ENCODE measurements around the gene ABCD2. TPM values are rescaled to one million over a fixed set of nuclear protein-coding genes. Genes with fewer than 3 reads are reported as not detected.

ABCD2 gene
- total and polyA plus RNA-seq, 2 donors (not counting 3 experiments of a cell fraction or from before 2014, with no cell fraction given), result not detected

- Histone ChIP-seq H3K4me2 (ENCODE audit: insufficient read depth, low read length) (no peak overlapping the region), H3K9me1 (replicated peaks; ENCODE audit: control insufficient read depth, extremely low read depth, insufficient read depth, low read length) (no peaks in the 10 kb centered on the region), H3K9me3 (replicated peaks; ENCODE audit: control insufficient read depth, insufficient read depth, low read length) (no peaks in the 10 kb centered on the region), H3K4me1 (ENCODE audit: control insufficient read depth, extremely low read depth, insufficient read depth, low read length) (peaks cover 7% of the 10 kb centered on the region), H4K20me1 (replicated peaks; ENCODE audit: control insufficient read depth, extremely low read depth, insufficient read depth, low read length) (no peaks in the 10 kb centered on the region), H3K4me3 (replicated peaks in 1 of 3; ENCODE audit: insufficient read depth in 1 of 3, low read depth in 1 of 3, low read length in 3 of 3) (no peak overlapping the region), H3K27me3 (ENCODE audit: control insufficient read depth in 2 of 2, insufficient read depth in 2 of 2, low read length in 2 of 2) (no peaks in the 10 kb centered on the region), H3K79me2 (ENCODE audit: control insufficient read depth, insufficient read depth, low read length) (no peaks in the 10 kb centered on the region), H3K27ac (ENCODE audit: insufficient read depth, low read depth, low read length) (no peak overlapping the region), H2AFZ (ENCODE audit: low read depth, low read length) (no peak overlapping the region), H3K9ac (replicated peaks; ENCODE audit: extremely low read depth, insufficient read depth, low read length) (no peak overlapping the region), H3K36me3 (ENCODE audit: control insufficient read depth in 2 of 2, extremely low read depth in 1 of 2, insufficient read depth in 2 of 2, low read length in 2 of 2) (no peaks in the 10 kb centered on the region)
- CTCF ChIA-PET, result interaction anchor here (1.0 to 1.5 kb wide), 3 partner anchors 11 to 24 kb away, joined by 3 read pairs; no protein-coding TSS in a partner anchor
- intact Hi-C loops (cut with micrococcal nuclease), result loop anchor here (10.0 kb wide), 1 partner anchor 140 kb away; no protein-coding TSS in a partner anchor
- POLR2A ChIA-PET, result no interaction called here
- no peak for DNase-seq (ENCODE audit: low read depth, low spot score)
- no TSS peak for BruUV-seq (replicated peaks)
- FAIRE-seq, result no peak
- TF ChIP-seq CTCF (IDR thresholded peaks at IDR 0.05; ENCODE audit: extremely low read depth in 1 of 2, insufficient read depth in 1 of 2, low read depth in 1 of 2, low read length in 2 of 2) (no peak), FOS (IDR thresholded peaks at IDR 0.05; ENCODE audit: borderline replicate concordance, insufficient read depth, low read length) (no peak), JUN (IDR thresholded peaks at IDR 0.05; ENCODE audit: borderline replicate concordance, insufficient read depth, insufficient read length, low read depth) (no peak), MAX (IDR thresholded peaks at IDR 0.05; ENCODE audit: insufficient read depth, insufficient read length) (no peak), GATA2 (IDR thresholded peaks at IDR 0.05; ENCODE audit: insufficient read depth, insufficient read length, low read depth, low read length) (no peak), POLR2A (IDR thresholded peaks at IDR 0.05; ENCODE audit: low read depth, low read length) (no peak), EZH2 (IDR thresholded peaks at IDR 0.05; ENCODE audit: borderline replicate concordance, low read depth, low read length, severe bottlenecking) (no peak), MYC (IDR thresholded peaks at IDR 0.05; ENCODE audit: low read depth, low read length) (no peak)
- dilution Hi-C loops (cut with MboI; ENCODE audit: extremely low pct_ligation_motif_present, low sequenced_read_pairs), result no loop called here
These were observed 114.6 kb downstream of the ABCD2 start for GRCh38 chr12:39505023-39505422.
